HG03060 (cell line): ENCODE results near the gene RTP3.

Experiments
- ATAC-seq: cut with Tn5 transposase; IDR thresholded peaks from one replicate; pipeline ENCODE4 v1.9.1; 2021; ENCODE audit warnings: low read depth, moderate number of reproducible peaks; ENCODE audit not compliant: unreplicated experiment

The RTP3 gene

DNA sequence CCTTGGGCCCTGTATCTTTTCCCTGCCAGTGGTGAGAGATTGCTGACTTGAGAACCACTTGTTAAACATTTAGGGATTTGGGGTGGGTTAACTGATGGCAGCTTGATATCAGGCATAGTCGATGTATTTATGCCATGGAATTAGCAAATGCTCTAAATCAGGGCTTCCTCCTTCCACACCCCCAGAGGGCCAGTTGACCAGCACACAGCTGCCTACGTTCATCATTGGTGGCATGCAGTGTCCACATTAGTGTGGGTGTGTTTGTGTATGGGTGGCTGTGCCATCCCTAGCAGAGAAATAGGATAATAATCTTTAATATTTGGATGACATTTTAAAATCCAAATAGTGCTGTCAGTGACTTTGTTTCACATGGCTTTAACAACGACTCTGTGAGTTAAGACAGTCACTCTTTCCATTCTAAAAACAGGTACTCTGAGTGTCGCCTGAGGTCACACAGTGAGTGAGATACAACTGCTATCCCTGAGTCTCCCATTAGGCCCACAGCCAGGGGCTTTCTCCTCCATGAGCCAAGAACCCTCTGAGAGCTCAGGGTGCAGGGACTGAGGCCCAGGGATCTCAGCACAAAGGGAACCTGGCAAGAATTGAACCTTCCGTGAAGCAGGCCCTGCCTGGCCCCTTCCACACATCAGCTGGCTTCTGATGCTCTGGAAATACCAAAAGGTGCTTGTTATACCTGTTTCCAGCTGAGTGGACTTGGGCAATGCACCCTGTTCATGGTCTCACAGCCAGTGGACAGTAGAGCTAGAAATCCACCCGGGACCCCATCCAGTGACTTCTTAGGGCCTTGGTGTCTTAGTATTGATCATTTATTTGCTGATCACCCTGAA is 28.8 kb upstream of the RTP3 start:
- ATAC-seq, result no peak

DNA sequence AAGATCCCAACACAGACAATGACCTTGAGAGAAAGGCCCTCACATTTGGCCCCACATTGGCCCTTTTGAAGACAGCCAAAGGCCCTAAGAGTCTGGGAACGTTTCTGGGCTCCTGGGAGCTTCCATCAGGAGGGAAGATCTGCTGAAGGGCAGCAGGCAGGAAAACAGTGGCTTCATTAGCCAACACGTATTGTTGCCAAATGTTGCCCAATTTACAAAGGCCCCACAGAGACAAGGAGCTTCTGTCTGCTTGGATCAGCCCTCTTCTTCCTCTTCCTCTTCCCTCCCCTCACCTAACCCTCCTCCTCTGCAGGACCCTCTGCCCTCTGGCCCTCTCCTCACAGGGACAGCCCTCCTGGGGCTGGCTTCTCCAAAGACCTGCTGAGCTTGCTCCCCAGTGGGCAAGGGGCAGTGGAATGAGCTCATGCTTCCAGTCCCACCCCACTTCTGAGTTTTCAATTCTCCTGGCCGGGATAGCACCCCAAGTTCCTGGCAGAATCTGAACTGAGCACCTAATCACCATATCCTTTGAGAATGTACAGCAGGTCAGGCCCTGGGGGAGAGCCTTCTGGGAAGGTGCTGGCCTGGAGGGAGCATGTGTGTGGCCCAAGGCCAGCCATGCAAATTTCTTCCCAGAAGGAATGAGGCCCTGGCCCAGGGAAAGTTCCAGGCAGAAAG is 28.0 kb upstream of the RTP3 start:
- no peak for ATAC-seq

DNA sequence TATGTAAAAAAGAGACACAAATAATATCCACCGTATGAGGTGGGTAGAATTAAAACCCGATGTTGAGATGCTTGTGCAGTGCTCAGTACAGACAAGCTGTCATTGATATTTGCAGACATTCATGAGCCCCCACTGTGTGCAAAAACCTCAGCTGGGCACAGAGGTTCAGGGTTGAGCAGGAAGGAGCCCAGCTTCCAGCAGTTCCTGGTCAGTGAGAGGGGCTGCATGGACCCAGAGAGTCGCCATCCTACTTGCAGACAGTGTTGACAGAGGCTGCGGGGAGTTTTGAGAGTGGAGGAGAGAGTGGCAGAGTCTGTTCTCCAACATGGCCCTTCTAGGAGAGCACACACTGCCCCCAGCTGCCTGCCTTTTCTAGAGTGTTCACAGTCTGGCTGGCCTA is 26.9 kb upstream of the RTP3 start:
- ATAC-seq, result no peak

DNA sequence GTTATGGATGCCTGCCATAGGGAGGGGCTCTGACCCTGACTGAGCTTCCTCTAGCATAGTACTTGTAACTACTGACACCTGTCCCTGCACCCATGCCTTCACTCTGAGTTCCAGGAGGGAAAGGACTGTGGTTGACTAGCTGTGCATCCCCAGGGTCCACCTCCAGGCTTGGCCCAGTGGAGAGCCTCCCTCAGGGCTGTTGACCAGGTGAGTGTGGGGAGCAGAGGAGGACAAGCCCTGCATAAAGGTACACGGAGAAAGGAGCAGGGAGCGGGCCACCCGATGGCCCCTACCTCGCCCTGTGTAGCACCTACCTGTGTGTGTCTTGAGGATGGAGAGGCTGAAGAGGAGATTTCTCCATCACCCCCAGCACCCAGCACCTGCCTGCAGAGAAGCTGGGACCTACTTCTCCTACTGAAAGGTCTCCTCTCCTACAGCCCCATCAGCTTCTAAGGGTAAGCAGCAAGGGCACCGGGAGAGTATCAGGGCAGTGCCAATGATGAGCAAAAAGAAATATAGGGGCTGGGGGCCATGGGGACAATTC is 26.3 kb upstream of the RTP3 start:
- ATAC-seq, result no peak

DNA sequence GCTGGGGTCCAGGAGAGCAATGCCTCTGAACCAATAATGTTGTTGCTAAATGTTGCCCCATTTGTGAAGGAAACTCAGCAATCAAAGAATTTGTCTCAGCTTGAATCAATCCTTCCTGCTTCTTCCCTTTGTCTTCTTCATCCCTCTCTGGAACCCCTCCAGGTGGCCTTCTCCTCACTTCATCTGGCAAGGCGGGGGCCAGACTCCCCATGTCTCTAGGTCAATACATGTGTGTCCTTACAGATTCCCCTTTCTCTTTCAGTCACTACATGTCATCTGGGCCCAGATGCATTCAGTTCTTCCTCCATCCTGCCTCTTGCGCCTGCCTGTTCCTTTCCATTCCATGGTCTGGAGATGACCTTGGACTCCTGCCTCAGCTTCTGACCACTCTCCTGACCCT is 25.0 kb upstream of the RTP3 start:
- no peak for ATAC-seq

DNA sequence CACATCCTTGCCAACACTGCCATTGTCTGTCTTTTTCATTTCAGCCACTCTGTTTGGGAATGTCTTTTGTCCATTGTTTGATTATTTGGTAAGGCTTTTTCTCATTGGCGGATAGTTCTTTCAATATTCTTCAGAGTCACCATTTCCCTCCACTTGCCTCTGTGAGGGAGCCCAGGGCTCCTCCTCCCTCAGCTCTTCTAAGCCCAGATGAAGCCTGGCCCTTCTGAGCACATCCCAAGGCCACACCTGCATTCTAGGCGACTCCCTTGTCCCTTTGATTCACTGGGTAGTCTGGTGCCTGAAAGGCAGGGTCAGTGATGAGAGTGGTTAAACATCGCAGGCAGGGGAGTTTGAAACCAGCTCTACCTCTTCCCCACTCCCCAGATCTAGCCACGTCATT is 20.6 kb upstream of the RTP3 start:
- ATAC-seq, result no peak

DNA sequence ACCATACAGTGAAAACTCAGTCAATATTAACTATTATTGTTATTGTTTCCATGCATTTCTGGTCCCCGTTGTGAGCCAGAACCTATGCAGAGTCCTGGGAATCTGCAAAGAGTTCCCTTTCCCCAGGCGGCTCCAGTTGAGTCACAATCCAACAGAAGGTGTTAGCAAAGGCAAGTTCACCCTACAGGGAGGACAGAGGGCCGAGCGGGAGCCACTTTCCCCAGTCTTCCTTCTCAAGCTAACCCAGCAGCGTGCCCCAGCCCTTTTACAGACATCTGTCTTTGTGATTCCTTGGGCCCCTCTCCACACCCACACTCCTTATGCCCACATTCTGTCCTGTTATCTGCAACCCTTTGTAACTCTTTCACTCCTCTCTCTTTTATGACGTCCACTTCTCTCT is 20.0 kb upstream of the RTP3 start:
- no peak for ATAC-seq

DNA sequence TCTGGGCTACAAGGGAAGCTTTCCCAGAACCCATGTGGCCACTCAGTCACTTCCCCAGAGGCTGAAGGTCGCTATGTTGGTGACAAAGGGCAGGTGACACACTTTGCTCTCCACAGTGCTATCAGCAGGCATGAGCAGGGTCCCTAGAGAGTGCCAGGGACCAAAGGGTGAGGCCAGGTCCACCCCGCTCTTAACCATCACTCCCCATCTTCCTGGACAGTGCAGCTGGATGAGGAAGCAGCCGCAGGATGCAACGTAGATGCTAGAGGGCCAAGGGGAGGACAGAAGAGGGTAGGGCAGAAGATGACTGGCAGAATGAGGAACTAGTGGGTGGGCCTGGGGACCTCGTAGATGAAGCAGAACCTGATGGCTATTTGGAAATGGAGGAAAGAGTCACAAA is 19.4 kb upstream of the RTP3 start:
- no peak for ATAC-seq

DNA sequence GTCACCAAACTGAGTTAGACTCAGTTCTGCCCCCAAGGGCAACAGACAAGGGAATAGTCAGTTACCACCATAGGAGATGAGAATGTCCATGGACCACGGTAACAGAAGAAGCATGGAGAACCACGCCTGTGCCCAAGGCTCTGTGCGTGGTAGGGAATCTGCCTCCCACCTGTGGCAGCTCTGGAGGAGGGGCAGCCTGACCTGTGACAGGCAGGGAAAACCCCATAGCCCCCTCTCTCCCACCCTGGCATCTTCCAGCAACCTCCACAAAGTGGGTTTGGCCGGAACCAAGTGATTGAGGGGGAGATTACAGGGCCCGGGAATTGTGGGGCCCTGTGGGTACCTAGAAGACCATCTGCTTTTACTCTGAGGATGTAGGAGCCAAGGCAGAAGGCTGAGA is 18.8 kb upstream of the RTP3 start:
- ATAC-seq, result no peak

DNA sequence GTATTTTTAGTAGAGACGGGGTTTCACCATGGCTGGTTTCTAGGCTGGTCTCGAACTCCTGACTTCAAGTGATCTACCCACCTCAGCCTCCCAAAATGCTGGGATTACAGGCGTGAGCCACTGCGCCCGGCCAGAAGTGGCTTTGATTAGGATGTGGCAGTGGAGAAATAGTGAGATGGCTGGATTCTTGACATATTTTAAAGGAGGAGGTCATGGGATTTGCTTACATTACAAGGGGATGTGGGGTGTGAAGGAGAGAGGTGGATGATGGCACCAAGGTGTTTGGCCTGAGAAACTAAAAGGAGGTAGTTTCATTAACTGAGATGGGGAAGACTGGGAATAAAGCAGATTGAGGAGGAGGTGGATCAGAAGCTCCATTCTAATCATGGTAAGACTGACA is 18.1 kb upstream of the RTP3 start:
- no peak for ATAC-seq

DNA sequence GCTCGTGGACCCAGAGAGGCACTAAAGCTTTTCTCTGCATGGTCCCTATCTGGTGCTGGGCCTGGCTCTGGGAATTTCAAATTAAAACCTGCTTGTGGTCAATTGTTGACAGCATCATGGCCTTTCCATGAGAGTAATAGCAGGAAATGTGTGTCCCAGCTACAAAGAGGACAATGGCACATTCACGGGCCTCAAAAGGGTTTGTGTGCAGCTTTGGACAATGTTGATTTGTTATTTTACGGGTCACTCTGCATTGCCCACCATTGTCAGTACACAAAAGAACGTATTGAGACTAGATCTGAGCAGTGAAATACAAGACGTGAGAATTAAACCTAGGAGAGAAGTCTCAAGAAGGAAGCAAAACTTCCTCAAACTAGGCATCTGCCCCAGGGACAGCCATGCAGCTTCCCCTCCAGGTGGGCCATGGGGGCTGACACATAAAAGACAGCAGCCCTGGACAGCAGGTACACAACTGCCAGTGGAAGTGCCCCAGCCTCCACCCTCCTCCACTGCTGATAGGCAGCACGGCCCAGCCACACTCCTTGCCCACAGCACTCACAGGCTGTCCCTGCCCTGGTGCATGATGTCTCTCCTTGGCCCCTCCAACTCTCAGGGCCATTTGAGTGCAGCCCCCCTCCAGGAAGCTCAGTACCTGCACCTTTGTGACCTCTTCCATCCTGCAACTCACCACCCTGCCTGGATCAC is 17.1 kb upstream of the RTP3 start:
- no peak for ATAC-seq

DNA sequence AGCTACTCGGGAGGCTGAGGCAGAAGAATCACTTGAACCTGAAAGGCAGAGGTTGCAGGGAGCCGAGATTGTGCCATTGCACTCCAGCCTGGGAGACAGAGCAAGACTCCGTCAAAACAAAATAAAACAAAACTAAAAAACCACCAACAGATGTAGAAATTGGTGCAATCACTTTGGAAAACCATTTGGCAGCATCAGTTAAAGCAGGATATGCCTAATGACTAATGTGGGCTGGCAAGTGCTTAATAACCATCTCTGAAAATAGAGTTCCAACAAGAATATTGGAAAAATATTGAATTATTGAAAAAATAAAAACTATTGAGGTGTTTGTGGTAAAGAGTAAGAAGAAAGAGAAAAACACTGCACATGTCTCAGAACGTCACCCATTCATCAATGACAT is 16.1 kb upstream of the RTP3 start:
- no peak for ATAC-seq

DNA sequence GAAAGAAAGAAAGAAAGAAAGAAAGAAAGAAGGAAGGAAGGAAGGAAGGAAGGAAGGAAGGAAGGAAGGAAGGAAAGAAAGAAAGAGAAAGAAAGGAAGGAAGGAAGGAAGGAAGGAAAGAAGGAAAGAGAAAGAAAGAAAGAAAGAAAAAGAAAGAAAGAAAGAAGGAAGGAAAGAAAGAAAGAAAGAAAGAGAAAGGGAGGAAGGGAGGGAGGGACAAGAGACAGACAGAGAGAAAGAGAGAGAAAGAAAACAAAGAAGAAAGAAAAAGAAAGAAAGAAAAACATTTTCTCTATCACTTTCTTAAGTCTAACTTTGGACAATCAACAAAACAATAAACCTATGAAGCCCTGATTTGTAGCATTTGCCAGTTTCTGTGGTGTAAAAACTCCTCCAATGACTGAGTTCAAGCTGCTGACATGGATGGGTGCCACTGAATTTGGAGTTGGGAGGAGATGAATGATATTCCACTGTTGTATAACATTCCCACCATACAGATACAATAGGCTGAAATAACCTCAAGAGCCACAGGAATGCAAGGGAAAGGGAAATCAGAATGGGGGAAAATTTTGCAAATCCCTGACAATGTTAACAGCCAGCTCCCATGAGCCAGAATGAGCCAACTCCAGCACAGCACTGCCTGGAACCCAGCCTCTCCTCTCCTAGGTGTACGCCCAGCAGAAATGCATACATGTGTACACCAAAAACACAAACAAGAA is 15.0 kb upstream of the RTP3 start:
- no peak for ATAC-seq

DNA sequence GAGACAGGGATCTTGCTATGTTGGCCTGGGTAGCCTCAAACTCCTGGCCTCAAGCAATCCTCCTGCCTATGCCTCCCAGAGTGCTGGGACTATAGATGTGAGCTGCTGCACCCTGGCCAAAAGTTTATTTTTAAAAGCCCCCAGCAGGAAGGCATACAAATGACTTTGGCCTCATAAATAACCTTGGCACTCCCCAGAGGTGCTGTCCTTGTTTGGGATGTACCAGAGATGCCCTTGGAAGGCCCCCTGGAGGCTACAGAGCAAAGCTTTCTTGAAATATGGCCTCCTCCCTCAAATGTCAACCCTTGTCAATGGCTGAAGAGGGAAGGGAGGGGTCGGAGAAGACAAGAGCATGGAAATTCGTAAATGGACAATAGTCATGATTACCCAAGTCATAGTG is 14.0 kb upstream of the RTP3 start:
- ATAC-seq, result no peak

DNA sequence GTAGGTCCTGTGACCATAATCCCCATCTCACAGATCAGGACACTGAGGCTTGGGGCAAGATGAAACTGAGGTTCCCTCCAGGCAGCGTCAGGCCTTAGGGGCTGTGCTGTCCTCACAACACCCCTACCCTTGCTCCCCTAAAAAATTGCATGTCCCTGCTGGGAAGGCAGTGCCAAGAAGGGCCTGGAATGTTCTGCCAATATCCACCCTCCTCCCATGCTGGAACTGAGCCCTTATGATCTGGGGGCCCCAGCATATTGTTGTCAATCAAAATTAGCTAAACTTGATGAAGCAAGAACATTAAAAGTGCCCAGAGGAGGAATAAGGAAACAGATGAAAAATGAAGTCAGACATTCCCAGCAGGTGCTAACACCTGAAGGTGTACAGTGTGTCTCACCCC is 13.4 kb upstream of the RTP3 start:
- ATAC-seq, result no peak

DNA sequence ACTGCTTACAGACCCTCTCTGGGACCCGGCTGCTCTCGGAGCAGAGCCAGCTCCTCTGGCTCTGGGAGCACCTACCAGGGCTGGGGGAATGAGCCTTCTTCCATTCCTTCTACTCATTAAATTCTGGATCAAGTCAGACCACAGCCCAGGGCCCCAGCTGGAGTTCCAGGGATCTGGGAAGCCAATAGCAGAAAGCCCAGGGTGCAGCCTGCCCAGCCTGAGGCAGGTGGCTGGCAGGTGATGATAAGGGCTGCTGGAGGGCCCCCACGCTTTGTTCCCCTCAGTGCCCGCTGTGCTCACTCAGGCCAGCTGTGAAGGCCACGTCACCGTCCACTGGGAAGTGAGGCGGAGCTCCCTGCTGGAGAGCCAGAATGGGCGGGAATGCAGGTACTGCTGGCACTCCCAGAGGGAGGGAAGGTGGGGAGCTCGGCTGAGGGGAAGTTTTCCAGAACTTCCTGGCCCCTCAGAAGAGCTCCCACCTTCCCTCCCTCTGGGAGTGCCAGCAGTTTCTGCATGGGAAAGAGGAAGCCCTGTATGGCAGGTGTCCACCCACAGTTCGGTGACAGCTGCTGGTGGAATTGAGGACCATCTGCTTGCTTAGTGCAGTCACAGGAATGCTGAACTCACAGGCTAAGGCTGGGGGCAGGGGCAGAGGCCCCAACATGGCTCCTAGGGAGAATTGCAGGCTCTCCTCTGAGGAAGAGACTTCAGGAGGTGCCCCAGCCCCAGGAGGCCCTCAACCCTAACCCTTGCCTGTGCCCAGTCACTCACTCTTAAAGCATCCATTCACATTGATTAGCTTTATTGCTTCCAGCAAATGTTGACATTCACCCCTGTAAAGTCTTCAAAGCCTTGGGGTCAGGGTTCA is 12.6 kb upstream of the RTP3 start:
- no peak for ATAC-seq

DNA sequence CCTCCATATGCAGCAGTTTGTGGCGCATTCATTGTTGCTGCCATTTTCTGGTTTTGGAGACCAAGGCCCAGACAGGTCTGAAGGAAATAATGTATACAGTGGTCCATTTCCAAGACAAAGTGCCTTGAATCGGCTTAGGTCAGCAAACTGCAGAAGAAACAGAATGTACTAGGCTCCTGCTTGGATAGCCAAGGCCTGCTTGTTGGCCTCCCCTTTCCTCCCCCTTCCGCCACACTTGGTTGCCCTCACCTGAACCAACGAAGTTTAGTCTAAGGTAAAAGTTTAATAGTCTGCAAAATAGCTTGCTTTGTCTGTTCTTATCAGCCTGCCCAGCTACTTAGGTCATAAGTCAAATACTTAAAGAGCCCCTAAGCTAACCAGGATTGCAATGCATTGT is 12.0 kb upstream of the RTP3 start:
- no peak for ATAC-seq

DNA sequence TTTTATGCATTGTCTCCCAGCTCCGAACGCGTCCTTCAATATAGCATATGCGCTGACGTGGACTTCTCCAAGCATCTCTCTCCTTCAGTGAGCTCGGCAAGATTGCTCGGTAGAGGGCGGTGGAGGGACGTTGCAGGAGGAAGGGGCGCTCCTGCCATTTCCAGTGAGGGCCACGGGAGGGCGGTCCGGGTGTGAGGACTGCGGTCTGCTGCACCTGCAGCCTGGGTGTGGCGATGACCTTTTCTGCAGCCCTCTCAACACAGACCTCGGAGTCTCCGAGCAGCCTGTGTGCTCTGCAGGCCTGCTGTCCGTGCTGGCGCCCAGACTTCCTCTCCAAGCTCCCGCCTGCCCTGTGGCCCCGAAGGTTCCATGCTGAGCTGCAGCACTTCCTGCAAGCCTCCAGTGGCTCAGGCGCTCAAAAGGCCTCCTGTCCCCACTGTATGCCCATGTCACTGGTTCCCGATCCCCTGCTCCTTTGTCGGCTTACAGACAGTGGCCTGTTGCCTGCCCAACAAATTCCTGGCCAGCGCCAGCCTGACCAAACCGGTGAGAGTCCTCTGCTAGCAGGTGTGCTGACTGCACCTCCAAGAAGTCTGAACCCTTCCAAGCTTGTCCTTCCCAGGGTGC is 8.9 kb upstream of the RTP3 start:
- ATAC-seq, result peak; percentile 75

DNA sequence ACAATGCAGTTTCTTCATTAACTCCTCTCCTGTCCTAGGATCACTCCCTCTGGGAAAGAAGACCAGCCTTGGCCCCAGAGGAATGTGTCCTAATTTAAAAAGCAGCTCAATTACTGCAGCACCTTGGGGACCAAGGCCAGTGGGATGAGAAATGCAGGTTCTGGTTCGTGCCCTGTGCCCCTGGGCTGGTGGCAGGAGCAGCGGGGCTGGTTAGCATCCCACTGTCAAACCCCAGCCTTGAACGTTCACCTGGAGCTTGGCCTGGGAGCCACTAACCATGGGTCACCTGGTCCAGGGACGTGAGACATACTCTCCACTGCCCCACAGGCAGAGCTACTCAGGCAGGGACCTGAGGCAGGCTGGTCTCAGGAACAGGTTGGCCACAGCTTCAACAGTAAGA is 8.4 kb upstream of the RTP3 start:
- no peak for ATAC-seq
